K562 (cell line): Measurements from ENCODE around the gene SH3BP5. TPM values are rescaled to one million over a fixed set of nuclear protein-coding genes. Genes with fewer than 3 reads are reported as not detected.

Experiments
- BRCA1 ChIP-seq, 2 experiments: fragments of 450-650 bp in 1 of 2; sonication (generic) in 1 of 2; formaldehyde crosslinking in 1 of 2; IDR thresholded peaks; 2 replicates each; pipeline versions ENCODE4 v1.5.0 to v1.6.1; 2017 to 2020; ENCODE audit warnings: mild to moderate bottlenecking in 1 of 2, missing genetic modification reagents in 1 of 2
- CBFB ChIP-seq: sonication (generic); formaldehyde crosslinking; IDR thresholded peaks from 2 replicates; pipeline ENCODE4 v1.4.0; 2020; ENCODE audit warnings: mild to moderate bottlenecking, missing genetic modification reagents
- GTF2F1 ChIP-seq: IDR thresholded peaks from 2 replicates; pipeline ENCODE4 v1.6.1; 2011; ENCODE audit warnings: low read depth, low read length, improper control_type of control experiment
- HDAC3 ChIP-seq: fragments of 450-650 bp; IDR thresholded peaks from 2 replicates; pipeline ENCODE4 v1.6.1; 2018; ENCODE audit warnings: borderline replicate concordance, mild to moderate bottlenecking, moderate library complexity; ENCODE audit not compliant: partially characterized antibody
- HMG20B ChIP-seq: fragments of 250-450 bp; sonication (Bioruptor Pico); IDR thresholded peaks from 2 replicates; pipeline ENCODE4 v1.5.0; 2021; ENCODE audit warnings: mild to moderate bottlenecking
- L3MBTL2 ChIP-seq: fragments of 450-650 bp; IDR thresholded peaks from 2 replicates; pipeline ENCODE4 v1.6.1; 2016; ENCODE audit warnings: mild to moderate bottlenecking, moderate library complexity
- NRF1 ChIP-seq, 2 experiments: fragments of 450-650 bp; IDR thresholded peaks in 1 of 2; conservative IDR thresholded peaks in 1 of 2; 2 replicates each; pipeline ENCODE4 v1.6.1; 2014; ENCODE audit warnings: mild to moderate bottlenecking in 2 of 2
- RAD21 ChIP-seq, 2 experiments: fragments of 250-450 bp in 1 of 2; fragments of 450-650 bp in 1 of 2; sonication (Bioruptor Pico) in 1 of 2; formaldehyde crosslinking in 1 of 2; IDR thresholded peaks in 1 of 2; conservative IDR thresholded peaks in 1 of 2; 2 replicates each; pipeline versions ENCODE4 v1.4.0 to v1.8.0; 2020 to 2022; ENCODE audit warnings: mild to moderate bottlenecking in 2 of 2, moderate library complexity in 1 of 2
- SMAD4 ChIP-seq: fragments of 250-450 bp; sonication (Bioruptor Pico); conservative IDR thresholded peaks from 2 replicates; pipeline ENCODE4 v1.8.0; 2021; ENCODE audit warnings: inconsistent platforms, mild to moderate bottlenecking, moderate library complexity
- SMARCB1 ChIP-seq: IDR thresholded peaks from 2 replicates; pipeline ENCODE4 v1.6.1; 2011; ENCODE audit warnings: improper control_type of control experiment, low read depth; ENCODE audit not compliant: insufficient read length
- STAT5A ChIP-seq: IDR thresholded peaks from 2 replicates; pipeline ENCODE4 v1.6.1; 2012; ENCODE audit warnings: low read length, inconsistent platforms, borderline replicate concordance
- ZNF717 ChIP-seq: fragments of 250-450 bp; sonication (Bioruptor Pico); IDR thresholded peaks from 2 replicates; pipeline ENCODE4 v1.5.0; 2021
- polyA plus RNA-seq, 8 experiments: library from polyadenylated mRNA; depleted of rRNA in 4 of 8; stranded (reverse) in 5 of 8; unstranded in 3 of 8; fragments of >200 nt; fragmentation: Nextera tagmentation in 2 of 8; fragmentation: Illumina TruSeq in 1 of 8; extraction: Ambion mirVana in 2 of 8; extraction: Trizol in 1 of 8; gene quantifications; 2 replicates each; pipeline versions ENCODE4 v1.2.1 to v1.2.3, GENCODE V29; 2011 to 2014; ENCODE audit warnings: inconsistent platforms in 1 of 8, missing spikeins in 1 of 8
- total RNA-seq, 7 experiments: library from RNA; depleted of rRNA in 6 of 7; stranded (reverse); fragments of >200 nt in 6 of 7; fragmentation: Illumina TruSeq in 2 of 7; extraction: Trizol in 2 of 7; gene quantifications; 2 replicates each; pipeline versions ENCODE4 v1.2.1 to v1.2.3, GENCODE V29; 2011 to 2021; ENCODE audit warnings: low replicate concordance in 1 of 7
- TF ChIP-seq, protein P1 (sequence below), 2 experiments: fragments of 450-650 bp; IDR thresholded peaks; 2 replicates each; pipeline ENCODE4 v1.6.1; 2016
- TF ChIP-seq, protein P2 (sequence below): fragments of 200-800 bp; sonication (Bioruptor generic); IDR thresholded peaks from 2 replicates; pipeline ENCODE4 v1.6.1; 2017; ENCODE audit warnings: missing genetic modification characterization, missing compliant biosample characterization
- TF ChIP-seq, protein P3 (sequence below): fragments of 250-450 bp; sonication (Bioruptor Pico); IDR thresholded peaks from 2 replicates; pipeline ENCODE4 v1.4.0; 2020; ENCODE audit warnings: mild to moderate bottlenecking, moderate library complexity
- TF ChIP-seq, protein P4 (sequence below): sonication (generic); formaldehyde crosslinking; IDR thresholded peaks from 2 replicates; pipeline ENCODE4 v1.9.0; 2022; ENCODE audit warnings: mild to moderate bottlenecking, missing genetic modification reagents
- TF ChIP-seq, protein P5 (sequence below): fragments of 250-450 bp; sonication (Bioruptor Pico); IDR thresholded peaks from 2 replicates; pipeline ENCODE4 v1.5.0; 2022; ENCODE audit warnings: mild to moderate bottlenecking
- TF ChIP-seq, protein P6 (sequence below): fragments of 250-450 bp; sonication (Bioruptor Pico); IDR thresholded peaks from 2 replicates; pipeline ENCODE4 v1.8.0; 2021; ENCODE audit warnings: borderline replicate concordance, mild to moderate bottlenecking, moderate library complexity; ENCODE audit not compliant: poor library complexity, severe bottlenecking

SH3BP5 gene
- total and polyA plus RNA-seq, 9 of the 15 experiments (the other 6 are each of a cell fraction or from before 2014, with no cell fraction given) = 2.9 to 29.0 (median 14.9) TPM

DNA sequence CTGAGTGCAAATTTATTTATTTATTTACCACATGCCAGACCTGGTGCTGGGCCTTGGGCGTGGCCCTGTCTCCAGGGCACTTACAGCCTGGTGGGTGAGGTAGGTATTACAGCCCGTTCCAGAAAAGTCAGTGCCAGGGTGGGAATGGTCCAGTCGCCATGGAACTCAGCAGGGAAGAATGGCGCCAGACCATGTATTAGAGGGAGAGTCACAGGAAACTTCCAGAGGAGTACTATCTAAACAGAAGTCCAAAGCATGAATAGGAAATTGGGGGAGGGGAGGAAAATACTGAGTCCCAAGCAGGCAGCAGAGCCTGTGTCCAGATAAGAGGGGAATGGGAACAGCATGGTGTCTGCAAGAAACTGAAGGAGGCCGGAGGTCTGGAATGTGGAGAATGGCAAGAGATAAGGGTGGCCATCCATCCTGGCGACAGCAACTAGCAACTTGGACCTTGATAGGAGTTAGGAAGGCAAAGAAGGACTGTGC, 27.0 kb downstream of the SH3BP5 start (continued):
- TF ChIP-seq, protein P1, sequence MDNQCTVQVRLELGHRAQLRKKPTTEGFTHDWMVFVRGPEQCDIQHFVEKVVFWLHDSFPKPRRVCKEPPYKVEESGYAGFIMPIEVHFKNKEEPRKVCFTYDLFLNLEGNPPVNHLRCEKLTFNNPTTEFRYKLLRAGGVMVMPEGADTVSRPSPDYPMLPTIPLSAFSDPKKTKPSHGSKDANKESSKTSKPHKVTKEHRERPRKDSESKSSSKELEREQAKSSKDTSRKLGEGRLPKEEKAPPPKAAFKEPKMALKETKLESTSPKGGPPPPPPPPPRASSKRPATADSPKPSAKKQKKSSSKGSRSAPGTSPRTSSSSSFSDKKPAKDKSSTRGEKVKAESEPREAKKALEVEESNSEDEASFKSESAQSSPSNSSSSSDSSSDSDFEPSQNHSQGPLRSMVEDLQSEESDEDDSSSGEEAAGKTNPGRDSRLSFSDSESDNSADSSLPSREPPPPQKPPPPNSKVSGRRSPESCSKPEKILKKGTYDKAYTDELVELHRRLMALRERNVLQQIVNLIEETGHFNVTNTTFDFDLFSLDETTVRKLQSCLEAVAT (IDR thresholded peaks at IDR 0.05) = peak; percentile 51 to 86; a peak in 2 of 4 replicates
- TF ChIP-seq STAT5A (peak; percentile 80), CBFB (no peak), RAD21 (CRISPR knock-in tag; conservative IDR thresholded peaks at IDR 0.05 in 1 of 2, IDR thresholded peaks at IDR 0.05 in 1 of 2) (peak; percentile 11 to 38; a peak in 1 of 4 replicates), HMG20B (no peak), L3MBTL2 (peak; percentile 60), HDAC3 (peak; percentile 81), ZNF717 (CRISPR knock-in tag) (no peak), SMAD4 (CRISPR knock-in tag) (peak; percentile 96), SMARCB1 (no peak), BRCA1 (IDR thresholded peaks at IDR 0.05) (no peak), BRCA1 (CRISPR knock-in tag; IDR thresholded peaks at IDR 0.05) (no peak), GTF2F1 (no peak), NRF1 (conservative IDR thresholded peaks at IDR 0.05 in 1 of 2, IDR thresholded peaks at IDR 0.05 in 1 of 2) (no peak)
- TF ChIP-seq, protein P2, sequence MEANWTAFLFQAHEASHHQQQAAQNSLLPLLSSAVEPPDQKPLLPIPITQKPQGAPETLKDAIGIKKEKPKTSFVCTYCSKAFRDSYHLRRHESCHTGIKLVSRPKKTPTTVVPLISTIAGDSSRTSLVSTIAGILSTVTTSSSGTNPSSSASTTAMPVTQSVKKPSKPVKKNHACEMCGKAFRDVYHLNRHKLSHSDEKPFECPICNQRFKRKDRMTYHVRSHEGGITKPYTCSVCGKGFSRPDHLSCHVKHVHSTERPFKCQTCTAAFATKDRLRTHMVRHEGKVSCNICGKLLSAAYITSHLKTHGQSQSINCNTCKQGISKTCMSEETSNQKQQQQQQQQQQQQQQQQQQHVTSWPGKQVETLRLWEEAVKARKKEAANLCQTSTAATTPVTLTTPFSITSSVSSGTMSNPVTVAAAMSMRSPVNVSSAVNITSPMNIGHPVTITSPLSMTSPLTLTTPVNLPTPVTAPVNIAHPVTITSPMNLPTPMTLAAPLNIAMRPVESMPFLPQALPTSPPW = no peak; the same call in 1 of the 2 replicates
- TF ChIP-seq, protein P3, sequence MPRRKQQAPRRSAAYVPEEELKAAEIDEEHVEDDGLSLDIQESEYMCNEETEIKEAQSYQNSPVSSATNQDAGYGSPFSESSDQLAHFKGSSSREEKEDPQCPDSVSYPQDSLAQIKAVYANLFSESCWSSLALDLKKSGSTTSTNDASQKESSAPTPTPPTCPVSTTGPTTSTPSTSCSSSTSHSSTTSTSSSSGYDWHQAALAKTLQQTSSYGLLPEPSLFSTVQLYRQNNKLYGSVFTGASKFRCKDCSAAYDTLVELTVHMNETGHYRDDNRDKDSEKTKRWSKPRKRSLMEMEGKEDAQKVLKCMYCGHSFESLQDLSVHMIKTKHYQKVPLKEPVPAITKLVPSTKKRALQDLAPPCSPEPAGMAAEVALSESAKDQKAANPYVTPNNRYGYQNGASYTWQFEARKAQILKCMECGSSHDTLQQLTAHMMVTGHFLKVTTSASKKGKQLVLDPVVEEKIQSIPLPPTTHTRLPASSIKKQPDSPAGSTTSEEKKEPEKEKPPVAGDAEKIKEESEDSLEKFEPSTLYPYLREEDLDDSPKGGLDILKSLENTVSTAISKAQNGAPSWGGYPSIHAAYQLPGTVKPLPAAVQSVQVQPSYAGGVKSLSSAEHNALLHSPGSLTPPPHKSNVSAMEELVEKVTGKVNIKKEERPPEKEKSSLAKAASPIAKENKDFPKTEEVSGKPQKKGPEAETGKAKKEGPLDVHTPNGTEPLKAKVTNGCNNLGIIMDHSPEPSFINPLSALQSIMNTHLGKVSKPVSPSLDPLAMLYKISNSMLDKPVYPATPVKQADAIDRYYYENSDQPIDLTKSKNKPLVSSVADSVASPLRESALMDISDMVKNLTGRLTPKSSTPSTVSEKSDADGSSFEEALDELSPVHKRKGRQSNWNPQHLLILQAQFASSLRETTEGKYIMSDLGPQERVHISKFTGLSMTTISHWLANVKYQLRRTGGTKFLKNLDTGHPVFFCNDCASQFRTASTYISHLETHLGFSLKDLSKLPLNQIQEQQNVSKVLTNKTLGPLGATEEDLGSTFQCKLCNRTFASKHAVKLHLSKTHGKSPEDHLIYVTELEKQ (CRISPR knock-in tag) = no peak
- TF ChIP-seq, protein P4, sequence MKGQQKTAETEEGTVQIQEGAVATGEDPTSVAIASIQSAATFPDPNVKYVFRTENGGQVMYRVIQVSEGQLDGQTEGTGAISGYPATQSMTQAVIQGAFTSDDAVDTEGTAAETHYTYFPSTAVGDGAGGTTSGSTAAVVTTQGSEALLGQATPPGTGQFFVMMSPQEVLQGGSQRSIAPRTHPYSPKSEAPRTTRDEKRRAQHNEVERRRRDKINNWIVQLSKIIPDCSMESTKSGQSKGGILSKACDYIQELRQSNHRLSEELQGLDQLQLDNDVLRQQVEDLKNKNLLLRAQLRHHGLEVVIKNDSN = no peak
- TF ChIP-seq, protein P5, sequence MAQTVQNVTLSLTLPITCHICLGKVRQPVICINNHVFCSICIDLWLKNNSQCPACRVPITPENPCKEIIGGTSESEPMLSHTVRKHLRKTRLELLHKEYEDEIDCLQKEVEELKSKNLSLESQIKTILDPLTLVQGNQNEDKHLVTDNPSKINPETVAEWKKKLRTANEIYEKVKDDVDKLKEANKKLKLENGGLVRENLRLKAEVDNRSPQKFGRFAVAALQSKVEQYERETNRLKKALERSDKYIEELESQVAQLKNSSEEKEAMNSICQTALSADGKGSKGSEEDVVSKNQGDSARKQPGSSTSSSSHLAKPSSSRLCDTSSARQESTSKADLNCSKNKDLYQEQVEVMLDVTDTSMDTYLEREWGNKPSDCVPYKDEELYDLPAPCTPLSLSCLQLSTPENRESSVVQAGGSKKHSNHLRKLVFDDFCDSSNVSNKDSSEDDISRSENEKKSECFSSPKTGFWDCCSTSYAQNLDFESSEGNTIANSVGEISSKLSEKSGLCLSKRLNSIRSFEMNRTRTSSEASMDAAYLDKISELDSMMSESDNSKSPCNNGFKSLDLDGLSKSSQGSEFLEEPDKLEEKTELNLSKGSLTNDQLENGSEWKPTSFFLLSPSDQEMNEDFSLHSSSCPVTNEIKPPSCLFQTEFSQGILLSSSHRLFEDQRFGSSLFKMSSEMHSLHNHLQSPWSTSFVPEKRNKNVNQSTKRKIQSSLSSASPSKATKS (CRISPR knock-in tag) = no peak
- TF ChIP-seq, protein P6, sequence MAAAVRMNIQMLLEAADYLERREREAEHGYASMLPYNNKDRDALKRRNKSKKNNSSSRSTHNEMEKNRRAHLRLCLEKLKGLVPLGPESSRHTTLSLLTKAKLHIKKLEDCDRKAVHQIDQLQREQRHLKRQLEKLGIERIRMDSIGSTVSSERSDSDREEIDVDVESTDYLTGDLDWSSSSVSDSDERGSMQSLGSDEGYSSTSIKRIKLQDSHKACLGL (CRISPR knock-in tag) = no peak
